ENCODE results near the gene TP53RK.

DNA sequence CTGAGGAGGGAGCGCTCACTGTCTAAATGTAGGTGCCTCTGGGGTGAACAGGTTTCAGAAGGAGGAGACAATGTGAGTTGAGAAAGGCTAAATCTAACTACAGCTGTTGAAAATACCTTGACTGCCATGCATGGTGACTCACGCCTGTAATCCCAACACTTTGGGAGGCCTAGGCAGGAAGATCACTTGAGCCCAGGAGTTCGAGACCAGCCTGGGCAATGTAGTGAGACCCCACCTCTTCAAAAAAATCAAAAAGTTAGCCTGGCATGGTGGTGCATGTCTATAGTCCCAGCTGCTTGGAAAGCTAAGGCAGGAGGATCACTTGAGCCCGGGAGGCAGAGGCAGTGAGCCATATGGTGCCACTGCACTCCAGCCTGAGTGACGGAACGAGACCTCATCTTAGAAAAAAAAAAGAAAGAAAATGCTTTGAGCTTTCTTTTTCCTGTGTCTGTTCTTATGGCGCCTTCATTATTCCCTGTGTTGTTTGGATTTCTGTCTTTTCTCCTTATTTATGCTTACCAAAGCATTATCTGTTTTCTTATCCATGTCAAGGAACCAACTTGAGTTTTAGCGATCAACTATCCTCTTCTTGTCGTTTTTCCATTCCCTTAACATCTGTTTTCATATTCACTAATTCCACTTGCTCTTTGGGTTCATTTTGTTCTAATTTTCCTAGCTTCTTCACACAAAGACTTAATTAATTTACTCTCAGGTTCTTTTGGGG lies 28.7 kb upstream of the TP53RK start:
- TF ChIP-seq, protein P1, sequence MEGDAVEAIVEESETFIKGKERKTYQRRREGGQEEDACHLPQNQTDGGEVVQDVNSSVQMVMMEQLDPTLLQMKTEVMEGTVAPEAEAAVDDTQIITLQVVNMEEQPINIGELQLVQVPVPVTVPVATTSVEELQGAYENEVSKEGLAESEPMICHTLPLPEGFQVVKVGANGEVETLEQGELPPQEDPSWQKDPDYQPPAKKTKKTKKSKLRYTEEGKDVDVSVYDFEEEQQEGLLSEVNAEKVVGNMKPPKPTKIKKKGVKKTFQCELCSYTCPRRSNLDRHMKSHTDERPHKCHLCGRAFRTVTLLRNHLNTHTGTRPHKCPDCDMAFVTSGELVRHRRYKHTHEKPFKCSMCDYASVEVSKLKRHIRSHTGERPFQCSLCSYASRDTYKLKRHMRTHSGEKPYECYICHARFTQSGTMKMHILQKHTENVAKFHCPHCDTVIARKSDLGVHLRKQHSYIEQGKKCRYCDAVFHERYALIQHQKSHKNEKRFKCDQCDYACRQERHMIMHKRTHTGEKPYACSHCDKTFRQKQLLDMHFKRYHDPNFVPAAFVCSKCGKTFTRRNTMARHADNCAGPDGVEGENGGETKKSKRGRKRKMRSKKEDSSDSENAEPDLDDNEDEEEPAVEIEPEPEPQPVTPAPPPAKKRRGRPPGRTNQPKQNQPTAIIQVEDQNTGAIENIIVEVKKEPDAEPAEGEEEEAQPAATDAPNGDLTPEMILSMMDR (IDR thresholded peaks at IDR 0.05; ENCODE audit: low read length) = no peak
- no peak for TF ChIP-seq EZH2 (optimal IDR thresholded peaks at IDR 0.05; ENCODE audit: low read depth, low read length)
